ENCODE measurements around the gene CDIP1.

The CDIP1 gene

GRCh38 chr16:4513086-4513860 is 25.3 kb downstream of the CDIP1 start:
- no peak for DNase-seq

- no peak for DNase-seq
Observed at GRCh38 chr16:4512473-4512872, 26.1 kb downstream of the CDIP1 start.

GRCh38 chr16:4511441-4512082 is 27.0 kb downstream of the CDIP1 start:
- DNase-seq, result peak; percentile 66

DNA sequence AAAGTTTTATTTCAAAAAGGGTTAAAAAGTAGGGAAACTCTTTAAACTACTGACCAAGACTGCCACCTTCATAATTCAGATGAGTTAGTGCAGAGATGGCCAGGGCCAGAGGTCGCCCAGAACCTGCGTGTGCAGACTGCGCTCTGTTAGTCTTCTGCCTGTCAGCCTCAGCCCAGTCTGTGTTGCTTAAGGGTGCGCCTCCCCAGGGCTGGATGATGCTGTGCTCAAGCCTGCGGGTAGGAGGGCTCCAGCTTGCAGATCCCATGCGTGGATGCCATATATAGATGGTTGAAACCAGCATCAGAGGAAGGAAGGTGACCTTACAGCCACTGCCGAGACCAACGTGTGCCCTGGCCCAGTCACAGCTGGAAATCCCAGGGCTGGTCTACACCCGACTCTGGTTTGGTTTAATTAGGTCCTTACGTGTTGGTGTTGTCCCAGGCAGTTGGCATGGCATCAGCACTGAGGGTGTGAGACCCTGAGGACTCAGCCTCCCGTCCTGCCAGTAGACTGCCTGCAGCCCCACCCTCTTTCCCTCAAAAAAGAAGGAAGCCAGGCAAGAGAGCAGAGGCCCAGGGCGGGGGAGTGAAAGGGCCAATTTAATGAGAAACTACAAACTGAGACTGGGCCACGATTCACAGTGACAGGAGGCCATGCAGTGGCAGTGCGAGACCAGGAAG is 27.7 kb downstream of the CDIP1 start:
- DNase-seq, result no peak

- DNase-seq, result no peak
Observed at GRCh38 chr16:4510131-4510530, 28.4 kb downstream of the CDIP1 start.

DNA sequence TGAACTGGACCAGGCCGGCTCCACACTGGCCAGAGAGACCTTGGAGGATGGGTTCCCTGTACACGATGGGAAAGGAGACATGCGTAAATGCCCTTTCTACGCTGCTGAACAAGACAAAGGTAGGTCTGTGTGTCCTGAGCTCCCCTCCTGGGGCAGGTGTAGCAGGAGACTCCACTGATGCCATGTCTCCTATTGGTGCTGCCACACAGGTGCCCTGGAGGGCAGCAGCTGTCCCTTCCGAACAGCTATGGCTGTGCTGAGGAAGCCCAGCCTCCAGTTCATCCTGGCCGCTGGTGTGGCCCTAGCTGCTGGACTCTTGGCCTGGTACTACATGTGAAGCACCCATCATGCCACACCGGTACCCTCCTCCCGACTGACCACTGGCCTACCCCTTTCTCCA is 29.2 kb downstream of the CDIP1 start:
- no peak for DNase-seq

DNA sequence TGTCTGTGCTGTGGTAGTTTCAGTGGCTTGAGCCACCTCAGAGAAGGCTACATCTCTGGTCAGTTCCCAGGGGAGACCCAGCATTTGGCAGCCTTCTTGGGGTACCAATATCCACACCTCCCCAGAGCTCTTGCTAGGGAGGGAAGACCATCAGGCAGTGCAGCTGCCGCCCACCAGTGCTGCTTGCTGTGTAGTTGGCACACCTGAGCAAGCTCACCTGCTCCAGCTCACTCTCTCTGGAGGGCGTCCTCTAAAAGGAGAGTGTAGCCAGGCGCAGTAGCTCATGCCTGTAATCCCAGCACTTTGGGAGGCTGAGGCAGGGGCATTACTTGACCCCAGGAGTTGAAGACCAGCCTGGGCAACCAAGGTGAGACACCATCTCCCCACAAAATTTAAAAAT is 29.8 kb downstream of the CDIP1 start:
- DNase-seq, result no peak

- no peak for DNase-seq
Observed at GRCh38 chr16:4507588-4508345, 30.8 kb downstream of the CDIP1 start.

- DNase-seq, result no peak
Observed at GRCh38 chr16:4506450-4506849, 32.1 kb downstream of the CDIP1 start.

- DNase-seq, result no peak
Observed at GRCh38 chr16:4505356-4506147, 33.0 kb downstream of the CDIP1 start.

GRCh38 chr16:4501071-4501478 is 37.5 kb downstream of the CDIP1 start:
- DNase-seq, result no peak

DNA sequence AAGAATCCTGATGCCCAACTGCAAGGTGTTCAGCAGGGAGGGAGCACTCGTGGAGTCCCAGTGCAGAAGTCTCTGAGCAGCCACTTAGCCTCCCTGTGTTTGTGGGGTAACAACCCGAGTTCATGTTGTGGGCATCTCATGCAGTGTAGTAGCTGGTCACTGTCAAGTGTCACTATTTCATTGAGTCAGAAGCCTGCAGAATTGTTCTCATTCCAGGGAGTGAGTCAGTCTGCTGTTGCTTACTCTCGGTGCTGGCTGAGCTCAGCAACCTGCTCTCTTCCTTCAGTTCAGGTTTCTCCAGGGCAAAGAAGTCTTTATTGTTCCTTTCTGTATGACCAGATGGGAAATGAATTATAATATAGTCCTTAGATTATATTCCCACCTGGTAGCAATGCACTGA is 38.3 kb downstream of the CDIP1 start:
- DNase-seq, result peak; percentile 42

- DNase-seq, result no peak
Observed at GRCh38 chr16:4499196-4499555, 39.4 kb downstream of the CDIP1 start.

DNA sequence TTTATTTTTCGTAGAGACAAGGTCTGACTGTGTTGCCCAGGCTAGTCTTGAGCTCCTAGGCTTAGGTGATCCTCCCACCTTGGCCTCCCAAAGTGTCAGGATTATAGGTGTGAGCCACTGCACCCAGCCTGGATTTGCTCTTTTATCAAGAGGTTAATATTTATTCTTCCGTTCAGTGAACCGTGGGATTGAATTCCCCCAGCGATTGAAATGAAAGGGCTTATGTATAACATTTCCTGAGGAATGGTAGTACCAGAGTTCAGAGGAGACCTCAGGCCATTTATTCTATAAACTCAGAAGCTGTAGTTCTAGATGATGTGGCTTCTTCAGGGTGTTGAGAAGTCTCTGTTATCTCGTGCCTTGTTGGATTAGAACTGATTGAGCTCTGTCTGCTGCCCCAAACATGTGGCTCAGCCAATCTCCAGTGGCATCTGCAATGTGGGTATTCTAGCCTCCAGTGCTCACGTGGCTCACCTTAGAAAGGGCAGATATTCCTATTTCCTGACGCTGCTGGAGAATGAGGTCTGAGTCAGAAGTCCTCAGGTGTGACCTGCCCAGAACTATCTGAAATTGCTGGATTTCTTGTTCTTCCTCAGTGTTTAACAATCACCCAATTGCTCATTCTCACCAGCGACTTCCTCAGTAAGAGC is 39.9 kb downstream of the CDIP1 start:
- no peak for DNase-seq

GRCh38 chr16:4496305-4496704 is 42.3 kb downstream of the CDIP1 start:
- no peak for DNase-seq

- DNase-seq, result no peak
Observed at GRCh38 chr16:4495766-4496165, 42.8 kb downstream of the CDIP1 start.

GRCh38 chr16:4494746-4495490 is 43.7 kb downstream of the CDIP1 start:
- DNase-seq, result no peak

DNA sequence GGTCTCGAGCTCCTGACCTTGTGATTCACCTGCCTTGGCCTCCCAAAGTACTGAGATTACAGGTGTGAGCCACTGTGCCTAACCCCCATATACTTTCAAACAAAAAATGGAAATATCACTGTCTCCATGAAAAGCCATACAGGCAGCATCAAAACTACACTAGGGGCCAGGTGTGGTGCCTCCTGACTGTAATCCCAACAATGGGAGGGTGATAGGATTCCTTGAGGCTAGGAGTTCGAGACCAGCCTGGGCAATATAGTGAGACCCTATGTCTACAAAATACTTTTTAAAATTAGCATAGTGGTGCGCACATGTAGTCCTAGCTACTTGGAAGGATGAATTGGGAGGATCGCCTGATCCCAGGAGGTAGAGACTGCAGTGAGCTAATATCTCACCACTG is 46.7 kb downstream of the CDIP1 start:
- DNase-seq, result no peak

- DNase-seq, result no peak
Observed at GRCh38 chr16:4489030-4489429, 49.5 kb downstream of the CDIP1 start.

GRCh38 chr16:4488499-4488967 is 50.0 kb downstream of the CDIP1 start:
- DNase-seq, result no peak

DNA sequence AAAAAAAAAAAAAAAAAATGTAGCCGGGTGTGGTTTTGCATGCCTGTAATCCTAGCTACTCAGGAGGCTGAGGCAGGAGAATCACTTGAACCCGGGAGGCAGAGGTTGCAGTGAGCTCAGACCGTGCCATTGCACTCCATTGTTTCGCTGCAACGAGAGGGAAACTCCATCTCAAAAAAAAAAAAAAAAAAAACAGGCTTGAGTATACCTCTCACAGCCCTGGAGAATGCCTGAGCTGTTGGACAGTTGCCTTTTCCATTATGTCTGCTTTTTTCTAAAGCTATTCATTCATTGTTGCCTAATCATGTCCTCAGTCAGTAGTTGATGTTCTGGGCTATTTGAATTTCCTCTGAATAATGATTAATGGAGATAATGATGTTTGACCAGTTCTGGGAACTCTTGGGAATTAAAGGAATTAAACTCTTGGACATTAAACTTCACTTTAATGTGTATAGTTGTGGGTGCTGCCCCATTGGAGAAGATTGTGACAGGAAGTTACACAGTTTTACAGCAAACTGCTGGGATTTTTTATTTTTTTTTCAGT is 50.5 kb downstream of the CDIP1 start:
- no peak for DNase-seq

Measured in 8988T (cell line).